GM21381 (cell line): ENCODE measurements around the gene VCAM1.
"Not testable (repeated sequence)": the region's sequence is repeated elsewhere in the genome, so short reads cannot be mapped to it uniquely, and the experiment has no call there.

Experiments used
- ATAC-seq: cut with Tn5 transposase; IDR thresholded peaks from one replicate; pipeline ENCODE4 v1.9.1; 2021; ENCODE audit warnings: mild to moderate bottlenecking, moderate library complexity; ENCODE audit not compliant: unreplicated experiment

The VCAM1 gene

GRCh38 chr1:100775483-100775882 lies 55.9 kb downstream of the VCAM1 start:
- no peak for ATAC-seq

GRCh38 chr1:100778748-100779147 lies 59.2 kb downstream of the VCAM1 start:
- no peak for ATAC-seq

- no peak for ATAC-seq
Observed at GRCh38 chr1:100780814-100781213, 61.3 kb downstream of the VCAM1 start.

GRCh38 chr1:100781728-100782127 lies 62.2 kb downstream of the VCAM1 start:
- ATAC-seq = not testable (repeated sequence)

GRCh38 chr1:100782473-100783039 lies 63.0 kb downstream of the VCAM1 start:
- ATAC-seq = no peak

GRCh38 chr1:100785470-100786052 lies 66.0 kb downstream of the VCAM1 start:
- ATAC-seq = no peak

GRCh38 chr1:100786870-100787269 lies 67.3 kb downstream of the VCAM1 start:
- no peak for ATAC-seq
